Bronchial epithelial cell (primary cell): ENCODE results near the gene NXN. TPM values are rescaled to one million over a fixed set of nuclear protein-coding genes. Genes with fewer than 3 reads are reported as not detected.

Experiments used
- DNase-seq: peaks from one replicate; pipeline ENCODE4 v3.0.0-alpha.2; 2010; ENCODE audit warnings: low read depth
- FAIRE-seq: peaks from 2 replicates; lab custom pipeline; 2011; peaks lifted over from hg19 to GRCh38; lab: Jason Lieb, UNC
- H3K27me3 ChIP-seq: 2 replicates; pipeline ENCODE4 v1.5.1; 2011; ENCODE audit warnings: low read length; ENCODE audit not compliant: control insufficient read depth, insufficient read depth
- H3K36me3 ChIP-seq: 2 replicates; pipeline ENCODE4 v1.5.1; 2011; ENCODE audit warnings: low read length; ENCODE audit not compliant: control insufficient read depth, insufficient read depth
- H3K4me3 ChIP-seq: 2 replicates; pipeline ENCODE4 v1.5.1; 2011; ENCODE audit warnings: mild to moderate bottlenecking, low read depth, low read length, control low read depth
- total RNA-seq: library from RNA; depleted of rRNA; stranded (reverse); fragments of >200 nt; gene quantifications from 2 replicates; pipeline ENCODE4 v1.2.1, GENCODE V29; 2014
- TF ChIP-seq, protein P1 (sequence below): IDR thresholded peaks from 2 replicates; pipeline ENCODE4 v1.5.1; 2011; ENCODE audit warnings: mild to moderate bottlenecking, moderate library complexity, low read length, control low read depth, inconsistent platforms; ENCODE audit not compliant: insufficient read depth, severe bottlenecking

NXN gene
- total RNA-seq, 1 donor from 2014 or later: 70.3 TPM

DNA sequence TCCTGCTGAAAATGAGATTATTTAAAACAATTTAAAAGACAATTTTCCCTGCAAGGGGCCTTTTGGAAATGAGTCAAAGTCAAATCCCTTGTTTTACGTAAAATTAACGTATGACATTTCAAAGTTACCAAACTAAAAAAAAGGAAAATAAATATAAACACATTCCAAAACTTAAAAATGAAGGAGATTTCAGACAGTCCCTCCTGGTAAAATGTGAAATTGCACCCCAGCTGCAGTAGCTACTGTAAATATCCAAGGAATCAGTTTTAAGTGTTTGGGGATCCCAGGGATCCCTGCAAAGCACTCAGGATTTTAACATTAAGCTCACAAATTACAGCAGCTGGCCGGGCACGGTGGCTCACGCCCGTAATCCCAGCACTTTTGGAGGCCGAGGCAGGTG, 63.3 kb downstream of the NXN start:
- no peak overlapping the region for H3K4me3 ChIP-seq
- TF ChIP-seq, protein P1, sequence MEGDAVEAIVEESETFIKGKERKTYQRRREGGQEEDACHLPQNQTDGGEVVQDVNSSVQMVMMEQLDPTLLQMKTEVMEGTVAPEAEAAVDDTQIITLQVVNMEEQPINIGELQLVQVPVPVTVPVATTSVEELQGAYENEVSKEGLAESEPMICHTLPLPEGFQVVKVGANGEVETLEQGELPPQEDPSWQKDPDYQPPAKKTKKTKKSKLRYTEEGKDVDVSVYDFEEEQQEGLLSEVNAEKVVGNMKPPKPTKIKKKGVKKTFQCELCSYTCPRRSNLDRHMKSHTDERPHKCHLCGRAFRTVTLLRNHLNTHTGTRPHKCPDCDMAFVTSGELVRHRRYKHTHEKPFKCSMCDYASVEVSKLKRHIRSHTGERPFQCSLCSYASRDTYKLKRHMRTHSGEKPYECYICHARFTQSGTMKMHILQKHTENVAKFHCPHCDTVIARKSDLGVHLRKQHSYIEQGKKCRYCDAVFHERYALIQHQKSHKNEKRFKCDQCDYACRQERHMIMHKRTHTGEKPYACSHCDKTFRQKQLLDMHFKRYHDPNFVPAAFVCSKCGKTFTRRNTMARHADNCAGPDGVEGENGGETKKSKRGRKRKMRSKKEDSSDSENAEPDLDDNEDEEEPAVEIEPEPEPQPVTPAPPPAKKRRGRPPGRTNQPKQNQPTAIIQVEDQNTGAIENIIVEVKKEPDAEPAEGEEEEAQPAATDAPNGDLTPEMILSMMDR: no peak
- FAIRE-seq (no peak), DNase-seq (no peak)
- peaks cover 3% of the 10 kb centered on the region for H3K36me3 ChIP-seq
- no peaks in the 10 kb centered on the region for H3K27me3 ChIP-seq

DNA sequence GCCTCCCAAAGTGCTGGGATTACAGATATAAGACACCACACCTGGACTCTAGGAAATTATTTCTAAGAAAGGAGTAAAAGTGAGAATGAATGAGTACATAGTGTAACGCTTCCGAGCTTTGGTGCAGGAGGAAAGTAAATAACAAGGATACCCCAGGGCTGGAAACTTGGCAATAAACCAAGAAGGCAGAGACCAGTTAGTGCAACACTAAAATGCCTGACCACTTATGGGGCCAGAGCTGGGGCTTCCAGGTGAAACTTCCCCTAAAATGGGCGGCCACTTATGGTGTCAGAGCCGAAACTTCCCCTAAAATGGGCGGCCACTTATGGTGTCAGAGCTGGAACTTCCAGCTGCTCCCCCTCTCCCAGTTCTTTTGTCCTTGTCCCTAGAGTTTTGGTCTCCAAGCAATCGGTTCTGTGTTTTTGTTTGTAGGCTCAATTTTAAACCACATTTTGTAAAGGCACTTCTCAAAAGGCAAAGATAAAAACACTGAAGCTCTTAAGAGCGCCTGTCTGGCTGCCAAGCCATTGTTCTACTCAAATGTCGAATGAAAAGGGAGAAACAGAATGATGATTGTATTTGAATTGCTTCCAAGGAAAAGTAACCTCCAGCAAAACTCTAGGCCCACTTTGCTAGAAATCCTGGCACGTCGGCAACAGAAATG, 63.9 kb downstream of the NXN start:
- Histone ChIP-seq H3K36me3 (peaks cover 3% of the 10 kb centered on the region), H3K27me3 (no peaks in the 10 kb centered on the region), H3K4me3 (no peak overlapping the region)
- DNase-seq (peak; percentile 54), FAIRE-seq (no peak)
- TF ChIP-seq, protein P1: no peak

DNA sequence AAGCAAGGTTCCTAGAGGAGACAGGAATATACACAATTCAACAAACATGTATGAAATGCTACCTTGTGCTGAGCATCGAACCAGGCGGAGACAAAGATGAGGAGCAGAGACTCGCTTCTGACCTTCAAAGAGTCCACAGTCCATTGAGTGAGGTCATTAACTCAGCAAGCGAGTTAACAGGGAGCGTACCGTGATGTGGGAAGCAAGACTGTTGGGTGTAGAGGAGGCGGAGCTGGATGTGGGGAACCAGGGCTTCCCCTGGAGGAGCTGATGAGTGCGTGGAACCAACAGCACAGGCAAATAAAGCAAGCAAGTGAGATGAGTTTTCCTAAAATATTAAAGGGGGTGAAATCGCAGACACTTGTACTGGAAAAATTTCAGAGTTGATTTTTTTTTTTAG, 65.0 kb downstream of the NXN start:
- H3K4me3 ChIP-seq: no peak overlapping the region
- TF ChIP-seq, protein P1: no peak
- no peak for DNase-seq
- H3K27me3 ChIP-seq: no peaks in the 10 kb centered on the region
- peaks cover 3% of the 10 kb centered on the region for H3K36me3 ChIP-seq
- FAIRE-seq: peak; percentile 76

DNA sequence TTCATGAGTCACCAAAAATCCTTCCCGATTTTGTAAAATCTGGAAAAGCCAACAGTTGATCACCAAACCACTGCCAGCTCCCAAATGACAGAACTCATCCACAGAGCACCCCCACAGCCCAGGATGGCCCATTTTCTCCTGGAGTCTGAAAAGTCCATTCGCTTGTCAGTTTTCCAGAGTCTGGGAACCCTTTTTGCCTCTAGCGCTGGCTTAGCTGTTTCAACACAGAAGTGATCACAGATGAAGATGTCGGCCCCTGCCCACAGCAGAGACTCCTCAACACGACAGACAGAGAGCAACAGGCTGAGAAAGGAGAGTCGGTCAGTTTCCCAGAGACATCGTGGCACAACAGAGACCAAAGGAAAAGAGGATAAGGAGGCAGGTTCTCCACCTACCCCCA, 66.4 kb downstream of the NXN start:
- Histone ChIP-seq H3K4me3 (no peak overlapping the region), H3K36me3 (peaks cover 3% of the 10 kb centered on the region), H3K27me3 (no peaks in the 10 kb centered on the region)
- TF ChIP-seq, protein P1: no peak
- no peak for FAIRE-seq
- DNase-seq: no peak

DNA sequence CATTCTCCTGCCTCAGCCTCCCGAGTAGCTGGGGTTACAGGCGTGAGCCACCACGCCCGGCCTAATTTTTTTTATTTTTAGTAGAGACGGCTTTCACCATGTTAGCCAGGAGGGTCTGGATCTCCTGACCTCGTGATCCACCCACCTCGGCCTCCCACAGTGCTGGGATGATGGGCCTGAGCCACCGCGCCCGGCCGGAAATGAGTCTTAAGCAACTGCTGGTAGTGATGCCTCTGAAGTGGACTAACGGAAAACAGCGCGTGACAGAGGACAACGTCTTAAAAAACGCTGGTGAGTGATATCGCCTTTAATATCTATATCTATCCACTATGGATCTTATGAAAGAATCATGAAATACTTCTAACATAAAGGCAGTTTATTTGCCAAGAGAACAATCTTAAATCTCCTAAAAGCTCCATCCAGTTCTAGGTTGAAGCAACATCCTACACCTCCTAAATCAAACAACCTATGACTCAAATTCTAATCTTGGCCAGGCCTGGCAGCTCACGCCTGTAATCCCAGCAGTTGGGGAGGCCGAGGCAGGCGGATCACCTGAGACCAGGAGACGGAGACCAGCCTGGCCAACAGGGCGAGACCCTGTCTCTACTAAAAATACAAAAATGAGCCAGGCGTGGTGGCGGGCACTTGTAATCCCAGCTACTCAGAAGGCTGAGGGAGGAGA, 69.8 kb downstream of the NXN start:
- FAIRE-seq (peak; percentile 7), DNase-seq (peak; percentile 67)
- Histone ChIP-seq H3K4me3 (no peak overlapping the region), H3K27me3 (no peaks in the 10 kb centered on the region), H3K36me3 (peaks cover 6% of the 10 kb centered on the region)
- TF ChIP-seq, protein P1: no peak
